HEK293 (cell line): ENCODE data around the gene RMND5B.

Source experiments
- CTCF ChIP-seq: fragments of 450-650 bp; formaldehyde crosslinking; IDR thresholded peaks from 2 replicates; pipeline ENCODE4 v1.5.1; 2016; ENCODE audit warnings: missing biosample characterization, missing genetic modification characterization
- EGR2 ChIP-seq: fragments of 450-650 bp; formaldehyde crosslinking; IDR thresholded peaks from 2 replicates; pipeline ENCODE4 v1.5.1; 2016; ENCODE audit warnings: low read depth, missing biosample characterization, missing genetic modification characterization
- FEZF1 ChIP-seq: fragments of 450-650 bp; formaldehyde crosslinking; IDR thresholded peaks from 2 replicates; pipeline ENCODE4 v1.5.1; 2016; ENCODE audit warnings: missing biosample characterization, missing genetic modification characterization
- GLIS2 ChIP-seq: fragments of 450-650 bp; formaldehyde crosslinking; IDR thresholded peaks from 2 replicates; pipeline ENCODE4 v1.5.1; 2016; ENCODE audit warnings: missing biosample characterization, missing genetic modification characterization
- IKZF3 ChIP-seq: fragments of 450-650 bp; IDR thresholded peaks from 2 replicates; pipeline ENCODE4 v1.5.0; 2018; ENCODE audit warnings: missing biosample characterization, mild to moderate bottlenecking, missing genetic modification characterization, moderate library complexity
- KLF10 ChIP-seq: fragments of 450-650 bp; IDR thresholded peaks from 2 replicates; pipeline ENCODE4 v1.5.1; 2018; ENCODE audit warnings: missing biosample characterization, mild to moderate bottlenecking, missing genetic modification characterization
- KLF16 ChIP-seq: fragments of 450-650 bp; formaldehyde crosslinking; IDR thresholded peaks from 2 replicates; pipeline ENCODE4 v1.5.1; 2017; ENCODE audit warnings: missing biosample characterization, missing genetic modification characterization
- KLF17 ChIP-seq: fragments of 450-650 bp; formaldehyde crosslinking; IDR thresholded peaks from 2 replicates; pipeline ENCODE4 v1.5.1; 2016; ENCODE audit warnings: missing biosample characterization, missing genetic modification characterization
- OSR2 ChIP-seq: fragments of 450-650 bp; formaldehyde crosslinking; IDR thresholded peaks from 2 replicates; pipeline ENCODE4 v1.5.1; 2016; ENCODE audit warnings: missing biosample characterization, missing genetic modification characterization
- REPIN1 ChIP-seq: fragments of 450-650 bp; formaldehyde crosslinking; IDR thresholded peaks from 2 replicates; pipeline ENCODE4 v1.5.1; 2017; ENCODE audit warnings: missing biosample characterization, missing genetic modification characterization, low read depth
- YY1 ChIP-seq: fragments of 450-650 bp; formaldehyde crosslinking; IDR thresholded peaks from 2 replicates; pipeline ENCODE4 v1.5.1; 2018; ENCODE audit warnings: missing biosample characterization, missing genetic modification characterization
- ZBTB10 ChIP-seq: fragments of 450-650 bp; formaldehyde crosslinking; IDR thresholded peaks from 2 replicates; pipeline ENCODE4 v1.5.1; 2016; ENCODE audit warnings: missing biosample characterization, missing genetic modification characterization
- ZNF140 ChIP-seq: fragments of 450-650 bp; formaldehyde crosslinking; IDR thresholded peaks from 2 replicates; pipeline ENCODE4 v1.5.1; 2016; ENCODE audit warnings: missing biosample characterization, missing genetic modification characterization
- ZNF148 ChIP-seq: fragments of 450-650 bp; formaldehyde crosslinking; IDR thresholded peaks from 2 replicates; pipeline ENCODE4 v1.5.0; 2017; ENCODE audit warnings: missing biosample characterization, missing genetic modification characterization, borderline replicate concordance
- ZNF184 ChIP-seq: fragments of 450-650 bp; IDR thresholded peaks from 2 replicates; pipeline ENCODE4 v1.5.1; 2018; ENCODE audit warnings: missing biosample characterization, mild to moderate bottlenecking, missing genetic modification characterization
- ZNF2 ChIP-seq: fragments of 450-650 bp; formaldehyde crosslinking; IDR thresholded peaks from 2 replicates; pipeline ENCODE4 v1.5.1; 2016; ENCODE audit warnings: missing biosample characterization, missing genetic modification characterization
- ZNF23 ChIP-seq: fragments of 450-650 bp; formaldehyde crosslinking; IDR thresholded peaks from 2 replicates; pipeline ENCODE4 v1.5.1; 2016; ENCODE audit warnings: missing biosample characterization, missing genetic modification characterization, borderline replicate concordance
- ZNF302 ChIP-seq: fragments of 450-650 bp; formaldehyde crosslinking; IDR thresholded peaks from 2 replicates; pipeline ENCODE4 v1.5.1; 2016; ENCODE audit warnings: missing biosample characterization, missing genetic modification characterization, low read depth
- ZNF366 ChIP-seq: fragments of 450-650 bp; formaldehyde crosslinking; conservative IDR thresholded peaks from 2 replicates; pipeline ENCODE4 v1.5.1; 2016; ENCODE audit warnings: missing biosample characterization, missing genetic modification characterization
- ZNF513 ChIP-seq: fragments of 450-650 bp; IDR thresholded peaks from 2 replicates; pipeline ENCODE4 v1.5.1; 2018; ENCODE audit warnings: missing biosample characterization, missing genetic modification characterization
- ZNF549 ChIP-seq: fragments of 450-650 bp; IDR thresholded peaks from 2 replicates; pipeline ENCODE4 v1.5.1; 2018; ENCODE audit warnings: missing biosample characterization, missing genetic modification characterization, mild to moderate bottlenecking, inconsistent platforms, moderate library complexity
- ZNF561 ChIP-seq: fragments of 450-650 bp; IDR thresholded peaks from 2 replicates; pipeline ENCODE4 v1.5.1; 2018; ENCODE audit warnings: missing biosample characterization, missing genetic modification characterization, borderline replicate concordance
- ZNF610 ChIP-seq: fragments of 450-650 bp; formaldehyde crosslinking; IDR thresholded peaks from 2 replicates; pipeline ENCODE4 v1.5.1; 2016; ENCODE audit warnings: missing biosample characterization, missing genetic modification characterization, borderline replicate concordance
- ZNF629 ChIP-seq: fragments of 450-650 bp; formaldehyde crosslinking; IDR thresholded peaks from 2 replicates; pipeline ENCODE4 v1.5.1; 2017; ENCODE audit warnings: missing biosample characterization, missing genetic modification characterization
- ZSCAN30 ChIP-seq: fragments of 450-650 bp; IDR thresholded peaks from 2 replicates; pipeline ENCODE4 v1.5.1; 2018; ENCODE audit warnings: missing biosample characterization, mild to moderate bottlenecking, missing genetic modification characterization, moderate library complexity
- TF ChIP-seq, protein P1 (sequence below): fragments of 450-650 bp; formaldehyde crosslinking; IDR thresholded peaks from 2 replicates; pipeline ENCODE4 v1.5.1; 2016; ENCODE audit warnings: missing biosample characterization, missing genetic modification characterization

Gene RMND5B

DNA sequence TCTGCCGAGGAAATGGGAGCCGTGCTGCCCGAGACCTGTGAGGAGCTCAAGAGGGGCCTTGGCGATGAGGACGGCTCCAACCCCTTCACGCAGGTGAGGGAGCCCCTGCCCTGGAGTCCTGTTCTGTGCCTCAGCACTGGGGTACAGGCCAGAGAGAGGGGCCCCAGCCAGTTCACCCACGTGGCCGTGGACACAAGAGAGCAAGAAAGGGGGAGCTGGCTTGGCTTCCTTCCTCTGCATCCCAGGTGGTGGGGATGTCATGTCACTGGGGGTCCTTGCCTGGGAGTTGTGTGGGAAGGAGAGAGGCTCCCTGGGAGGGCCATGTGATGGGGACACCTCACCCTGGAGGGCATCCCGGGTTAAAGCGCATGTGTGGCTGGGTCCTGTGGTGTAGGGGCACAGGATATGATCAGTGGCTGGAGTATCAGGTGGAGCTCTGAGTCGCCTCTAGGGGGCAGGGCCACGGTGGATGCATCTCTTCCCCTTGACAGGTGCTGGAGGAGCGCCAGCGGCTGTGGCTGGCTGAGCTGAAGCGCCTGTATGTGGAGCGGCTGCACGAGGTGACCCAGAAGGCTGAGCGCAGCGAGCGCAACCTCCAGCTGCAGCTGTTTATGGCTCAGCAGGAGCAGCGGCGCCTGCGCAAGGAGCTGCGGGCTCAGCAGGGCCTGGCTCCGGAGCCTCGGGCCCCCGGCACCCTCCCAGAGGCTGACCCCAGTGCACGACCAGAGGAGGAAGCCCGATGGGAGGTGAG, 10.0 kb upstream of the RMND5B start (continued):
- TF ChIP-seq ZSCAN30 (tag by site-specific recombination) (peak; percentile 79; the same call in 1 of the 2 replicates), ZNF2 (tag by site-specific recombination) (peak; percentile 87), EGR2 (no peak), CTCF (tag by site-specific recombination) (peak; percentile 96), ZNF23 (no peak), OSR2 (tag by site-specific recombination) (0 out of 2 replicates have a peak, but pooled peaks have one; percentile 18), ZNF140 (no peak), GLIS2 (tag by site-specific recombination) (peak; percentile 79), YY1 (tag by site-specific recombination) (no peak), FEZF1 (no peak), ZNF513 (tag by site-specific recombination) (no peak), ZNF302 (no peak), KLF17 (tag by site-specific recombination) (peak; percentile 64; the same call in 1 of the 2 replicates), ZNF561 (peak; percentile 82; the same call in 1 of the 2 replicates), ZNF148 (tag by site-specific recombination) (no peak), KLF16 (tag by site-specific recombination) (no peak), ZNF184 (tag by site-specific recombination) (no peak), ZNF549 (tag by site-specific recombination) (no peak), ZNF629 (tag by site-specific recombination) (peak; percentile 51; the same call in 1 of the 2 replicates), ZNF366 (tag by site-specific recombination) (no peak), ZBTB10 (0 out of 2 replicates have a peak, but pooled peaks have one; percentile 12), REPIN1 (no peak), IKZF3 (tag by site-specific recombination) (peak; percentile 34; the same call in 1 of the 2 replicates), ZNF610 (tag by site-specific recombination) (peak; percentile 99), KLF10 (tag by site-specific recombination) (peak; percentile 20; the same call in 1 of the 2 replicates)
- TF ChIP-seq, protein P1, sequence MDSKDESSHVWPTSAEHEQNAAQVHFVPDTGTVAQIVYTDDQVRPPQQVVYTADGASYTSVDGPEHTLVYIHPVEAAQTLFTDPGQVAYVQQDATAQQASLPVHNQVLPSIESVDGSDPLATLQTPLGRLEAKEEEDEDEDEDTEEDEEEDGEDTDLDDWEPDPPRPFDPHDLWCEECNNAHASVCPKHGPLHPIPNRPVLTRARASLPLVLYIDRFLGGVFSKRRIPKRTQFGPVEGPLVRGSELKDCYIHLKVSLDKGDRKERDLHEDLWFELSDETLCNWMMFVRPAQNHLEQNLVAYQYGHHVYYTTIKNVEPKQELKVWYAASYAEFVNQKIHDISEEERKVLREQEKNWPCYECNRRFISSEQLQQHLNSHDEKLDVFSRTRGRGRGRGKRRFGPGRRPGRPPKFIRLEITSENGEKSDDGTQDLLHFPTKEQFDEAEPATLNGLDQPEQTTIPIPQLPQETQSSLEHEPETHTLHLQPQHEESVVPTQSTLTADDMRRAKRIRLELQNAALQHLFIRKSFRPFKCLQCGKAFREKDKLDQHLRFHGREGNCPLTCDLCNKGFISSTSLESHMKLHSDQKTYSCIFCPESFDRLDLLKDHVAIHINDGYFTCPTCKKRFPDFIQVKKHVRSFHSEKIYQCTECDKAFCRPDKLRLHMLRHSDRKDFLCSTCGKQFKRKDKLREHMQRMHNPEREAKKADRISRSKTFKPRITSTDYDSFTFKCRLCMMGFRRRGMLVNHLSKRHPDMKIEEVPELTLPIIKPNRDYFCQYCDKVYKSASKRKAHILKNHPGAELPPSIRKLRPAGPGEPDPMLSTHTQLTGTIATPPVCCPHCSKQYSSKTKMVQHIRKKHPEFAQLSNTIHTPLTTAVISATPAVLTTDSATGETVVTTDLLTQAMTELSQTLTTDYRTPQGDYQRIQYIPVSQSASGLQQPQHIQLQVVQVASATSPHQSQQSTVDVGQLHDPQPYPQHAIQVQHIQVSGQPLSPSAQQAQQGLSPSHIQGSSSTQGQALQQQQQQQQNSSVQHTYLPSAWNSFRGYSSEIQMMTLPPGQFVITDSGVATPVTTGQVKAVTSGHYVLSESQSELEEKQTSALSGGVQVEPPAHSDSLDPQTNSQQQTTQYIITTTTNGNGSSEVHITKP (tag by site-specific recombination), result peak; percentile 14; the same call in 1 of the 2 replicates
